GM18909 (cell line): Measurements from ENCODE around the gene TCAP.
A peak's percentile ranks its signal among the peaks of the same experiment; 100 is the strongest.
"Not testable (repeated sequence)": the region's sequence is repeated elsewhere in the genome, so short reads cannot be mapped to it uniquely, and the experiment has no call there.

Source experiments
- ATAC-seq: cut with Tn5 transposase; IDR thresholded peaks from one replicate; pipeline ENCODE4 v1.9.1; 2021; ENCODE audit warnings: mild to moderate bottlenecking; ENCODE audit not compliant: unreplicated experiment, poor library complexity

The TCAP gene

DNA sequence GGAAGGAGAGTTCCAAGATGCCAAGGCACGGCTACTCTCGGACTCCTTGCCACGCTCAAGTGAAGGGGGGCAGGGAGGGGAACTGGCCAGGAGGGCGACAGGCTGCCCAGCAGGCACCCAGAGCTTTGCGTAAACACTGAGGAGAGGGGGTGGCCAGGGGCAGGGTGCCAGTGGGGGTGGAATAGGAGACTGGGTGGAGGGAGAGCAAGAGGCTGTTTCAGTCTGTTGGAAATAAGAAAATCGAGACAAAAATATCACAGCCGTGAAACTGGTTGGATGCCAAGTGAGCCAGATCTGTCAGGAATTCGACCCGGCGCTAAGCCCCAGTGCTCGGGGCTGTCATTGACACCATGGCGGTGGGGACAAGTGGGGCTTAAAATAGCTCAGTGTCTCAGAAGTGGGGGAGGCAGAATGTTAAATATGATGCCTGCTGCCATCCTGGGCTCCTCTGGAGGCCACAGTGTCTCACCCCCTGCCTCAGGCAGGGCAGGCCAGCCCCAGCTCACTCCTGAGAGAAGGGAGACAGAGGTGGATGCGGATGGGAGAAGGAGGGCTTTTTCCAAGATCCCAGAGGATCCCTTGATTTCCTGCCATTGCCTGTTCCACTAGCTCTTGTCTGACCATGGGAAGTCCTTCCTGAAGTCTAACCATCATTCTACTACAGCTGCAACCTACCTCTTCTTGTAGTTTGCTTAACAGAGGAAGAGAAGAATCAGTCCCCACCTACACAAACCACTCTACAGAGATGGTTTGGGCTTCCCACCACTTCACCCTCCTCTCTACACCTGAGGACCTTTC, 12.6 kb downstream of the TCAP start:
- ATAC-seq = no peak

DNA sequence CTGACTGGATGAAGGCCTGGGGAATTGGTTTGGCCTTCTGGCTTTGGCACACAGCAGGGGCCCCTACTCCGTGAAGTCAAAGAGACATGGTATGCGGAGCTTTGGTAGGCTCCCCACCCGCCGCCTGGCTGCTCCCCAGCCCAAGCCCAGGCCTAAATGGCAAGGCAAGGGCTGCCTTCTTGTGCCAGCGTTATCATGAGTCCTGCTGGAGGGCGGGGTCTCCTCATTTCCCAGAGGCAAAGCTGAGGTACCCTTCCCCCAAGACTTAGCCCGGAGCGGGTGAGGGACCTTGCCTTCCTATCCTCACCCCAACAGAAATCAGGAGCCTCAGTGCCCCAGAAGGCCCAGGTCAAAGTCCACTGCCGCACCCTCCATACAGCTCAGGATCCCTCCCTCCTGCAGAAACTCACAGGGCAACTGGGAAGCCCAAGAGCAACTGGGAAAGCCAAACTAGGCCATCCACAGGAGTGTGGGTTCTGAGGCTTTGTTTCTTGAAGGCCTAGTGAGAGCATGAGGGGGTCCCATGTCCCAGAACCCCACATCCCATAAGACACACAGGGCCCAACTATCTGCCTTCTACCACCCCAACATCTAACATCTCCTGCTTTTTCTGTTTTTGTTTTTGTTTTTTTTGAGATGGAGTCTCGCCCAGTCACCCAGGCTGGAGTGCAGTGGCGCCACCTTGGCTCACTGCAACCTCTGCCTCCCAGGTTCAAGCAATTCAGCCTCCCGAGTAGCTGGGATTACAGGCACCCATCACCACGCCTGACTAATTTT, 13.4 kb downstream of the TCAP start:
- no peak for ATAC-seq

DNA sequence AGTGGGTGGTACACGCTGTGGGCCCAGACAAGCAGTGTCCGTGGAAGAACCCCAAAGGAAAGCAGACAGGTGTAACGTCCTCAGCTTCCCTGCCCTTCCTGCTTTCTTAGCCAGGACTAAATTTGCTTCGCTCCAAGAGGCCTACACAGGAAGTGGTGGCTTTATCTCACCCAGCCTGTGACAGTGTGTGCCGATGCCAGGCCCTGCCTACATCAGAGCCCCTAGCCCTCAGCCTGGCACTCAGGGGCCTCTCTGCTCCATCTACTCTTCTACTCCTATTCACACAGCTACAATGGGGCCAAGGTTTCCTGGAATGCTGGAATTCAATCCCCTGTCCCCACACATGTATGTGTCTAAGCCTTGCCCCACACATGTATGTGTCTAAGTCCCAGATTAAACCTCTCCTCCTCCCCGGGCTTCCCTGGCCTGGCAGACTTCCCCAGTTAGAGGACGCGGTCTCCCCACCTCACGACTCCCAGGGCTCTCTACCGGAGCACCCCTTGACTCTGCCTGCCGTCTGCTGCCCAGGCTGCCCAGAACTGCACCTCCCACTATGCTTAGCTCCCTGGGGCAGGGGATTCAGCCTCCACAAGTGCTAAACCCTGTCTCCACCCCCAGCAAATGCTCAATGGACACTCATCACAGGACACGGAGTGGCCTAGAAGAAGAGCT, 14.5 kb downstream of the TCAP start:
- no peak for ATAC-seq

DNA sequence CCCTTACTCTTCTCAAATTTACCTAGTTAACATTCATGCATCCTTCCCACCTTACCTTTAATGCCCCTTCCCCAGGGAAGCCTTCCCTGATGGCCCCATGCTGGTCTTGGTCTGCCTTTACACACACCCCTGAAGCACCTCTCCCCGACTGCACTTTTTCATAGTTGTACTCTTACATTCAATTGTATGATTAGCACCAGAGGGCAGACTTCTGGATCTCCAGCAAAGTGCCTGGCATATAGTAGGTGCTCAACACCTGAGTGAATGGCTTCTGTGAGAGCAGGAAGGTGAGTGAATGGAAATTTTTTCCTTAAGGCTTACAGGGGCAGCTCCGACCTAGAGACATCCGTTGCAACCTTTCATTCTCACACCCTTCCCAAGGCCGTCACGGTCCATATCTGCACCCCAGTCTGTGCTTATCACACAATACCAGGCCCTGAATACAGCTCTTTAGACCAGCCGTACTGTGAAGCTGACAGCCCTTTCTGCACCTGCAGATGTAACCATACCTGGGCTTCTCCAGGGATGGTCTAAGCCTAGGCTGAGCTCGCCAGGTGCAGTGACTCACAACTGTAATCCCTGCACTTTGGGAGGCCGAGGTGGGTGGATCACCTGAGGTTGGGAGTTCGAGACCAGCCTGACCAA, 18.3 kb downstream of the TCAP start:
- ATAC-seq = no peak

DNA sequence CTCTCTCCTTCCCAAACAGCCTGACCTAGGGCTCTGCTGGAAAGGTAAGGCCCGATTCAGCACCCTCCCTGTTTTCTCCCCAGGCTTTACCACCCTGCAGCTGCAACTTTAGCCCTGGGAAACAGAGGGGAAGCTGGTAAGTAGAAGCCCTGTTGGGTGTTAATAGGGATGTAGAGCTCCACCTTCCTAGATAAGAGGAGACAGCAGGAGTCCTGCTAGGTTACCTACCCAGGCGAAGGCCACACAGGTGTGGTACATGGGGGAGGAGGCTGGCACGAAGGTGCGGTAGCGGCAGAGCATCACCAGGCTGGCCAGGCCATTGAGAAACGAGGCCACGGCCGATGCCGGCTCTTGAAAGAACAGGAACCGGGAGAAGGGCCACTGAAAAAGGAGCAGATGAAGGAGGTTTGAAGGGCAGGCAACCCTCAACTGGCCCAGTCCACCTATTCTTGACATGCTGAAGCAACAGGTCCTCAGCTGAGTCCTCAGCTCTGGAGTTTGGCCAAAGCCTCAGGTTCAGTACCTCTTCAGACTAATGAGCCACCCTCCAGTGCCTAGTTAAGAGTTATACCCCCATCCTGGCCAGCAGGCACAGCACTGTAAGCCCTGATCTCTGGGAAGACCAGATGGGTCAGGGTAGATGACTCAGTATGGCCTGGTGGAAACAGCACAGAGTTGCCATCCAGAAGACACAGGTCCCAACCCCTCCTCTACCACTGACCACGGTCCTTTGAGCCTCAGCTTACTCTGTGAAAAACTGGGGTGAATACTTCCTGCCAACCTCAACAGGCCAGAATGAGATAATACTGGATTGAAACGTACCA, 19.4 kb downstream of the TCAP start:
- ATAC-seq = no peak

DNA sequence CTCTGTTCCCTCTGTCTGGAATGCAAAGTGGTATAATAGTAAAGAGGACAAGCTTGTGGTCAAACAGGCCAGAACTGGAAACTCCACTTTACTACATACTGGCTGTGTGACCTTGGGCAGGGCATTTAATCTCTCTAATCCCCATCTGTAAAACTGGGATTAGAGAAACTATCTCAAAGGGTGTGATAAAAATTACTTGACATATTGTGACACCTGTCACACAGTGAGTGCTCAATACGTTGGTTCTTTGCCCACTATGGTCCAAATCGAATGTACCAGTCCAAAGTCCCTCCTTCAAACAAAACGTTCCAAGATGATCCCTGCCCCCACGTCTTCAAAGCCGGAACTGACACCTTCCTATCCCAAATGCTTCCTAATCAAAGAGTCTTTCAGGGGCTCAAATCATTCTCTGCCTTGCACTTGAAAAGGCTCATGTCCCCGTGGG, 22.0 kb downstream of the TCAP start:
- ATAC-seq = no peak

DNA sequence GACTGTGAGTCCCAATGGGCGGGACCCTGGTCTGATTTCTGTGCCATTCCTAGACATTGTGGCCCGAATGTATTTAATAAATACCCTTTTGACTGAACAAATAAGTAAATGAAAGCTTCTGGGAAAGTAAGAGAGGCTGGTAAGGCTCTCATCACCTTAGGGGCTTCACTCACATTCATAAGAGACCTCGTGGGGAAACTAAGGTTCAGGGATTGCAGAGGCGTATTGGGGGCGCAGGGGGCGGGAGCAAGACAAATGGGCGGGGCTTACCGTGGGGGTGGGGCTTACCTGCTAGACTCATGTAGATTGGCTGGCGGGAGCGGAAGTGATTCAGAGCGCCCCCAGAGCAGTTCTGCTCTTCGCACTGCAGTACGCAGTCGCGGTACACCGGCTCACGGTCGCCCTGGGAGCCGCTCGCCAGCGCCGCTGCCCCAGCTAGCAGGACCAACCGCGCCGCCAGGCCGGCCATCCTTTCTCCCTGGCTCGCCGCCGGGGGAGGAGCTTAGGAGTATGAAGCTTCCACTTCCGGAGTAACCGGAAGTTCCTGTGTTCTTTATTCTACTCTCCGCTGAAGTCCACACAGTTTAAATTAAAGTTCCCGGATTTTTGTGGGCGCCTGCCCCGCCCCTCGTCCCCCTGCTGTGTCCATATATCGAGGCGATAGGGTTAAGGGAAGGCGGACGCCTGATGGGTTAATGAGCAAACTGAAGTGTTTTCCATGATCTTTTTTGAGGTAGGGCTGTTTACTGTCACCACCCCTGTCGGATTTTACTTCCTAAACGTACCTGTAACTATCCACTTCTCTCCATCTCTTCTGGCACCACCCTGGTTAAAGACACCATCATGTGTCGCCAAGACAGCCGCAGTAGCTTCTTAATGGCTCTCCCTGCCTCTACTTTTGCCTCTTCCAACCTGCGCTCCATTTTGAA, 22.7 kb downstream of the TCAP start, which contains the start of gene PGAP3:
Gene PGAP3 (minus strand): TSS at position 512 of the 929 bp plus-strand sequence. CDS start 43 bp downstream, at position 469.
- peak; percentile 91 for ATAC-seq

DNA sequence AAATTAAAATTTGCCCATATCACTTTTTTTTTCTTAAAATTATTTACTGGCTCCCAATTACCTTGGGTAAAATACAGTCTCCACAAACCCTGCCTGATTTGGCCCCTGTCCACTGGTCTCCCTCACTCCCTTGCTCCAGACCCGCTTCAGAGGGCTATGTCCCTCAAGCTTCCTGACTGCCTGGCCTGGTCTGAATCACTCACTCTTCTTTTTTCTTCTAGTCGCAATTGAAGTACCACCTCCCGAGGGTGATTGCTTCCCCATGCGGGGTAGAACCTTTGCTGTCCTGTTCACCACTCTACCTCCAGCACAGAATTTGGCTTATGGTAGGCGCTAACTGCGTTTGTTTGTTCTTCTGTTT, 23.3 kb downstream of the TCAP start:
- no peak for ATAC-seq

DNA sequence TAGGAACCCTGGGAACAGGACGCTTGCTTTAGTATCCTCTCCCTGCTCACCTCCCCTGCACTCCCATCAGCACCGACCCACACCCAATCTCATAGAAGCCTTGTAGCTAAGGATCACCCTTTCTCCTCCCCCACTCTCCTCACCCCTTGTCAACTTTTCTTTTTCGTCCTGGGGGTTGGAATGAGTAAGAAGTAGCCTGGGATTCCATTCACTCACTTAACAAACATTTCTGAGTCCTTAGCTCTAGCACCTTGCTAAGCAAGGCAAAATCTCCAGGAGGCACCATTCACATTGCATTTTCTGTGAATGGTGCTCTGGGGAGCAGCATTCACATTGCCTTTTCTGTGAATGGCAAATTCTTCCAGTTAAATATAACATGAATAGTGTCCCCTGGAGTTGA, 23.8 kb downstream of the TCAP start:
- ATAC-seq = no peak

DNA sequence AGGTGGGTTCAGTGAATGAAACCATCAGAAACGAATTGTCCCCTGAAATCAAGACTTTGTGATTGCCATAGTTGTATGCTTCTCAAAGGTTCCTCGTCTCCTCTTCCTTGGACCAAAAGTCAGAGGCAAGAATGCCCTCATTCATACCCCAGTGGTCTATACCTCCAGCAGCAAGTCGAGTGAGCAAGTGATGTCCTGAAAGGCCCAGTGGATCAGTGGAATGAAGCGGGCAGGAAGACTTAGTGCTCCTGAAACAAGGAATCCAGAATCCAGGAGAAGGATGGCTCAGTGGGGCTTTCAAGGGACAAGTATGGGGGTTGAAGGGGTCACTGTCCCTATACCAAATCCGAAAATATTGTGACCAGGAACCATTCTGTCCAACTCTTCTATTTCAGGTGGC, 29.4 kb downstream of the TCAP start:
- ATAC-seq = no peak

DNA sequence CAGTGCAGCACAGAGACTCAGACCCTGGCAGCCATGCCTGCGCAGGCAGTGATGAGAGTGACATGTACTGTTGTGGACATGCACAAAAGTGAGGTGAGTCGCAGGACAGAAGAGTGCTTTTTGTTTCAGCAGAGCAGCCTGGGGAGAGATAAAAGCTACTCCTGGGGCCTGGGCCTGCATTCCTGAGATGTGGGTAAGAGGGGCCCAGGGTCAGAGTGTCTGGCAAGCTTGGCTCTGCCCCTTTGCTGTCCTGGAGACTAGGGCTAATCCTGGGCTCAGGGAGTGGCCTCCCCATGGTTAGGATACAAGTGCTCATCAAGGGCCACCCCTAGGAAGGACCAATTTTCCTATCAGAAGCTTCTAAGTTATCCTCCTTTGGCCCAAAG, 29.9 kb downstream of the TCAP start:
- no peak for ATAC-seq

DNA sequence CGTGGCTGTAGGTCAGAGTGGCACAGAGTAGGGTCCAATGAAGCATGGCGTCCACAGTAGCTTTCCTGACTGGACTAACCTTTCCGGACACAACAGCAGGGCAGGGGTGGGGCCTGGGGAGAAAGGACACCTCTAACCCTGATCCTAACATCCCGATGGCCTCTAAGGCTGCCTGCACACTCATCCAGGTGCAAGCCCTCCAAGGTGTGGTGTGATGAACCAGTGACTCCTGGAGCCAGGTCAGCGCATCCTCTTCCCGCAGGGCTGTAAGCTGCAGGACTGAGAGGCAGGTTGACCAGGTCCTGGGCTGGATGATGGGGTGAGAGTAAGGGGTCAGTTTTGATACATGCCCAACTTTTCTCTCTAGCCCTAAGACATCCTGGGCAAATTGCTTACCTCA, 31.6 kb downstream of the TCAP start:
- no peak for ATAC-seq

DNA sequence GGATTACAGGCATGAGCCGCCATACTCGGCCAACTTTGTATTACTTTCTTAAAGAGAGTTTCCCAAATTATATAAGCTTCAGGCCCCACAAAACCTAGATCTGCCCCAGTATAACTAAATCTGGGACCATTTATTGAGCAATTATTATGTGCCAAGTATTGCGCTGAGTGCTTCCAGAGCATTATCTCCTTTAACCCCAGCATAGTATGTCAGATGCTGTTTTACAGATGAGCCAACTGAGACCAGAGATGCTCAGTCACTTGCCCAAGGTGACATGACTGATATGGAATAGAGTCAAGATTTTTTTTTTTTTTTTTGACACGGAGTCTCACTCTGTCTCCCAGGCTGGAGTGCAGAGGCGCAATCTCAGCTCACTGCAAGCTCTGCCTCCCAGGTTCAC, 32.8 kb downstream of the TCAP start:
- no peak for ATAC-seq

DNA sequence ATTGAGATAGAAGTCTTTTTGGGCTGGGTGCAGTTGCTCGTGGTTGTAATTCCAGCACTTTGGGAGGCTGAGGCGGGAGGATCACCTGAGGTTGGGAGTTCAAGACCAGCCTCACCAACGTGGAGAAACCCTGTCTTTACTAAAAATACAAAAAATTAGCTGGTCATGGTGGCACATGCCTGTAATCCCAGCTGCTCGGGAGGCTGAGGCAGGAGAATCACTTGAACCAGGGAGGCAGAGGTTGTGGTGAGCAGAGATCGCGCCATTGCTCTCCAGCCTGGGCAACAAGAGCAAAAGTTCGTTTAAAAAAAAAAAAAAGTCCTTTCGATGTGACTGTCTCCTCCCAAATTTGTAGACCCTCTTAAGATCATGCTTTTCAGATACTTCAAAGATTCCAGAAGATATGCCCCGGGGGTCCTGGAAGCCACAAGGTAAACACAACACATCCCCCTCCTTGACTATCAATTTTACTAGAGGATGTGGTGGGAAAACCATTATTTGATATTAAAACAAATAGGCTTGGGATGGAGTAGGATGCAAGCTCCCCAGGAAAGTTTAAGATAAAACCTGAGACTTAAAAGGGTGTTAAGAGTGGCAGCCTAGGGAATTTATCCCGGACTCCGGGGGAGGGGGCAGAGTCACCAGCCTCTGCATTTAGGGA, 34.1 kb downstream of the TCAP start:
- ATAC-seq = not testable (repeated sequence)

DNA sequence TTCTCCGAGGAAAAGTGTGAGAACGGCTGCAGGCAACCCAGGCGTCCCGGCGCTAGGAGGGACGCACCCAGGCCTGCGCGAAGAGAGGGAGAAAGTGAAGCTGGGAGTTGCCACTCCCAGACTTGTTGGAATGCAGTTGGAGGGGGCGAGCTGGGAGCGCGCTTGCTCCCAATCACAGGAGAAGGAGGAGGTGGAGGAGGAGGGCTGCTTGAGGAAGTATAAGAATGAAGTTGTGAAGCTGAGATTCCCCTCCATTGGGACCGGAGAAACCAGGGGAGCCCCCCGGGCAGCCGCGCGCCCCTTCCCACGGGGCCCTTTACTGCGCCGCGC, 34.6 kb downstream of the TCAP start, which contains the start of gene ERBB2:
Gene ERBB2 (plus strand): TSS at position 247 of the 330 bp plus-strand sequence. CDS start 175 bp downstream, outside the sequence.
- no peak for ATAC-seq

DNA sequence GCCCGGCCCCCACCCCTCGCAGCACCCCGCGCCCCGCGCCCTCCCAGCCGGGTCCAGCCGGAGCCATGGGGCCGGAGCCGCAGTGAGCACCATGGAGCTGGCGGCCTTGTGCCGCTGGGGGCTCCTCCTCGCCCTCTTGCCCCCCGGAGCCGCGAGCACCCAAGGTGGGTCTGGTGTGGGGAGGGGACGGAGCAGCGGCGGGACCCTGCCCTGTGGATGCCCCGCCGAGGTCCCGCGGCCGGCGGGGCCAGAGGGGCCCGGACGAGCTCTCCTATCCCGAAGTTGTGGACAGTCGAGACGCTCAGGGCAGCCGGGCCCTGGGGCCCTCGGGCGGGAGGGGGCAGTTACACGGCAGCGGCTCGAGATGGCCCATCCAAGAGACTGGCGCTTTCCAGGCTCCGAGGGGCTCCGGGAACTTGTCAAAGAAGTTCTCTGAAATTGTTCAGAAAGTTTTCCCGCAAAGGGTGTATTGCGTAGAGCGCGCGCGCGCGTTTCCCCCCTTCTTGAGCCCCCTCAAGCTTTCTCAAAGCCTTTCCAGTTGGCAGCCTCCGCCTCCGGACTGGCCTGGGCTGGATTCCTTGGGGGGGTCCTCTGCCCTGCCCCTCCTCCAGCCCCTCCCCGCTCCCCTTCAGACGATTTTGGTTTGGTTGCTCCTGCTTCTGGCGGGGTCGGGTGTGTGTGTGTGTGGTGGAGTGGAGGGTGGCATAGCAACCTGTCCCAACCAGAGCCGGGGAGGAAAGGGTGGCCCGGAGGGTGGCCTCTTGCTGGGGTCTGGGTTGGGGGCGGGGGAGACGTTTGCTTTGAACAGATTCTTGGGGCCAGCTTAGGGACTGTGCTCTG, 35.2 kb downstream of the TCAP start:
- no peak for ATAC-seq

DNA sequence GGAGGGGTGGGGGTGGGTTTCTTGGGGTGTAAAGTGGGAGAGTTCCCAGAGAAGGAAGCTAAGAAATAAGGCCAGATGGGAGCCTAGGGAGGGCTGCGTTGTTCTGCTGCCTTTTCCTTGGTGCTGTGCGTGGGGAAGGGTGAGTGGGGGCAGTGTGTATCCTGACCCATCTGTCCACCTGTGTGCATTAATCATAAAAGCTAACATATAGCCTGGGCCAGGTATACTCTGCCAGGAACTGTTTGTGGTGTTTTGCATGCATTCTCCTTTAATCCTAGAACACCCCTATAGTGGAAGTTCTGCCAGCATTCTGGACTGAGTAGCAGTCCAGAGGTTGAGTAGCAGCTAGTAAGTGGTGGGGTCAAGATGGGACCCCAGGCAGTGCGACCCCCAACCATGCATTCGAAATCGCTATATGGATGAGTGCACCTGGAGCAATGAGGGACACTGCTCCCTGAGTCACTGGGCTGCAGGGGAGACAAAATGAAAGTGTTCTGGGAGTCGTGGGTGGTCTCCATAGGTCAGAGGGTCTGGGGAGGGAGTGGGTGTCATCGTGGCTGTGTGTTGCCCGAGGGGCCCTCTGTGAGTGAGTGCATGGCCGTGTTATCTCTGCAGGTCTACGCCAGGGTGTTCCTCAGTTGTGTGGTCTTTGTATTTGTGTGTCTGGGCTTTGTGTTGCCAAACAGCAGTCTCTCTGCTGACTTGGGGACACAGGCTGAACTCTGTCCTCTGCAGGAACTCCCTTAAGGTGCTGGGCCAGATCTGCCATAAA, 36.0 kb downstream of the TCAP start:
- no peak for ATAC-seq
